Fibroblast of upper back skin (primary cell): ENCODE results near the gene MX2.
A peak's percentile ranks its signal among the peaks of the same experiment; 100 is the strongest.
"Not testable (repeated sequence)": the region's sequence is repeated elsewhere in the genome, so short reads cannot be mapped to it uniquely, and the experiment has no call there.

Experiments used
- DNase-seq: peaks from one replicate; pipeline ENCODE4 v3.0.0-alpha.2; 2013

The MX2 gene

DNA sequence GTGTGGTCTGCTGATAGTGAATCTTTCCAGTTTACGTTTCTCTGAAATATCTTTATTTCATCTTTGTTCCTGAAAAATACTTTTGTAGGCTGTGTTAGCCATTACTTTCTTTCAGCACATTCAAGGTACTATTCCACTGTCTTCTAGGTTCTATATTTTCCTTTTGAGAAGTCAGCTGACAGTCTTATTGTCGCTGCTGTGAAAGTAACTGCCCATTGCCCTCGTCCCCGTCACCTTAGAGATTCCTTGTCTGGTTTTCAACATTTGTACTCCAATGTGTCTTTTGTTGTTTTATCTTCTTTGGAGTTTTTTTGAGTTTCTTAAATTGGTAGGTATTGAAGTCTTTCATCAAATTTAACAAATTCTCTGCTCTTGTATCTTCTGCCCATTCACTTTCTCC is 19.8 kb upstream of the MX2 start:
- no peak for DNase-seq

DNA sequence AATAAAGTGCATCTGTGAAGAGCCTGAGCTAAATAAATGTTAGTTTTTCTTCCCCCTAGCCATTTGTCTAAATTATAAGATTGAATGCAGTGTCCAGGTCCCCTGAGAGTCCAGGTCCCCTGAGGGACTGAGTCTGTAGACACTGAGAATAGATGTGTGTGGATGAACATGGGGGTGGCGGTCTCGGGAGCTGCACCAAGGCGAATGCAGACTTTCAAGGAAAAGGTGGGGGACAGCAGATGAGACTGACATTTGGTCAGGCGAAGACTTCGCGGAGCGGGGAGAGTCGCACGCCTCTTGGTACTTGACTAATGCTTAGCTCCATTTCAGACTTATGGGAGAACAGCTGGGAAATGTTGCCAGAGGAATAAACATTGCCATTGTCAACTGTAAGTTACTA is 17.7 kb upstream of the MX2 start:
- no peak for DNase-seq

DNA sequence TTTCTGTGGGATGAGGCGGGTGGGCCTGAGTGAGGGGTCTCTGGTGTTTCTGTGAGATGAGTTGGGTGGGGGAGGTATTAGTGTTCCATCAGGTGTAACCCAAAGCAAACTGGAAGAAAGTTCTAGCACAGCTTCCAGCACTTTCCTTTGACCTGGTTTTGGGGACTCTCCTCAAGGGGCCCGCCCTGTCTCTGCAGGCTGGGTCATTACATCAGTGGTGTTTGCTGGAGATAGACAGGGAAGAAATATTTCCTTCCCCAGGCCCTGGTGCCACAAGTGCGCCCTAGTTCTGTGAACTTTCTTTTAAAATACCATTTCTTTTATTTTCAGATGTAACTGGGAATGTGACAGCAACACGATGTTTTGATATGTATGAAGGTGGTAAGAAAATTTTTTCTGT is 16.5 kb upstream of the MX2 start:
- no peak for DNase-seq

DNA sequence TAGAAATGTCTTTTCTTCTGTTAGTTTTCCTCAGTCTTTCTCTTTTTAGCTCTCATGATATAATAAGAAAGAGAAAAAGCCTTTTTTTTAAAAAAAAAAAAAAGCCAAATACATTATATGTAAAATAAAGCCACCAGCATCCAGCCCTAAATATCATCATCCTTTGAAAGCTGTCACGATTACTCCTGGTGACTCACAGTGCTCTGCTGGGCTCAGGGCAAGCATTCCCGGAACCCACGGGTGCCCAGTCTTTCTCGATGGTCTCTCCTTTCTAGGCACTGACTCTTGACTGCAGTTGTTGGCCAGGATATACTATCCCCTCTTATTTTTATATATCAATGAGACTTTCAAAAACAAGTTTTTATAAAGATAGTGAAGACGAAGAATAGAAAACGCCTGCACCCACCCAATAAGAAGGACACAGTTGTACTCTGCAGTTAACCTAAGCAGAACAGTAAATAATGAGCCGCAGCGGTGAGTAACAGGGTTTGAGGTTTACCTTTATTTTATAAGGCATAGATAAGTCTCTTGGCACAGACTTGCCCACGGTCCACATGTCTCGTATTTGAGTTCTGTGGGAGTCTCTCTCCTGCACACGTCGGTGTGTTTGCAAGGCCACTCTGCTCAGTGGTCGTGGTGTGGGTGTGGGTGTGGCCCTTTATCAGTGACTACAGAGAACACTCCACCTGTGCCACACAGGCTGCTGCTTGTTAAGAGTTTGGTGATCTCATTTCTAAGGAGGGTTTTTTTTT is 15.7 kb upstream of the MX2 start:
- no peak for DNase-seq

DNA sequence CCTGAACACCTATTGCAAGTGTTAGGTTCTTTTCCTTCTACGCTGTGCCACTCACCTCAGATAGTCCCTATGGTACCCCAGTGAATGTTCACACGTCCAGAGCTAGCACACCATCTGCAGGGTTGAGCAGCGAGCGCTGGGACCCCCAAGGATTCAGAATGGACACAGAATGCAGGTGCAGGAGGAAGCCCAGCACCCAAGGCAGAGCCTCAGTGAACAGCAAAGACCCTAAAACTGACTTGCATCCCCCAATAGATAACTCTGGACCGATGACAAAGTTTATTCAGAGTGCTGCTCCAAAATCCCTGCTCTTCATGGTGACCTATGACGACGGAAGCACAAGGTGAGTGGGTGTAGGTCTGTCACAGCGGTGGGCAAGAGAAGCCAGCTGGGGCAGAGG is 15.1 kb upstream of the MX2 start:
- DNase-seq = no peak

DNA sequence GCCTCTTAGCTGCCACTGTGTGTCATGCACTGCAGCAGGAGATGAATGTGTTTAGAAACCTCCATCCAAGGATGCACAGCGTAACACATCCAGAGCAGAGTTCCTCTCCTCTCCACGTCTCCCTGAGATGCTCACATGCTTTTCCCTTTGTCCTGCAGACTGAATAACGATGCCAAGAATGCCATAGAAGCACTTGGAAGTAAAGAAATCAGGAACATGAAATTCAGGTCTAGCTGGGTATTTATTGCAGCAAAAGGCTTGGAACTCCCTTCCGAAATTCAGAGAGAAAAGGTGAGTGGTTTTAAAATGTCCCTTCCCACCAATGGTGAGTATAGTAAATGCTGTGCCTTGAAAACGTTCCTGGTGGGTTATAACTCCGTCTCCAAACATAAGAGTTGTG is 13.4 kb upstream of the MX2 start:
- DNase-seq = no peak

DNA sequence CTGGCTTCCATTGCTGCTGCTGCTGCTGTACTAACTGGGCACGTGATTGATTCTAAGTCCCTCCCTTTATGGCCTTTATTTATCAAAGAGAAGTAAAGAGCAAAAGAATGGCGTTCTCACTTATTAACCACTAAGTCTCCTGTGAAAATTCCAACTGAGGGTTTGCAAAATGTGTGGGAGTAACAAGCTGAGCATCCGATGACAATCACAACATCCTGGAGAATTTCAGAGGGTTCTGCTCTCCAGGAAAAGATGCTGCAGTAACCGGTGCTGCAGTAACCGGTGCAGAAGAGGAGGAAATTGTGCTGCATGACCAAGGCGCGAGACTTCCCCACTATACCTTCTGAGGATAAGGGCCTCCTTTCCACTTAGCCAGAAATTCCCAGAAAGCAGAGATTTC is 12.7 kb upstream of the MX2 start:
- DNase-seq = no peak

DNA sequence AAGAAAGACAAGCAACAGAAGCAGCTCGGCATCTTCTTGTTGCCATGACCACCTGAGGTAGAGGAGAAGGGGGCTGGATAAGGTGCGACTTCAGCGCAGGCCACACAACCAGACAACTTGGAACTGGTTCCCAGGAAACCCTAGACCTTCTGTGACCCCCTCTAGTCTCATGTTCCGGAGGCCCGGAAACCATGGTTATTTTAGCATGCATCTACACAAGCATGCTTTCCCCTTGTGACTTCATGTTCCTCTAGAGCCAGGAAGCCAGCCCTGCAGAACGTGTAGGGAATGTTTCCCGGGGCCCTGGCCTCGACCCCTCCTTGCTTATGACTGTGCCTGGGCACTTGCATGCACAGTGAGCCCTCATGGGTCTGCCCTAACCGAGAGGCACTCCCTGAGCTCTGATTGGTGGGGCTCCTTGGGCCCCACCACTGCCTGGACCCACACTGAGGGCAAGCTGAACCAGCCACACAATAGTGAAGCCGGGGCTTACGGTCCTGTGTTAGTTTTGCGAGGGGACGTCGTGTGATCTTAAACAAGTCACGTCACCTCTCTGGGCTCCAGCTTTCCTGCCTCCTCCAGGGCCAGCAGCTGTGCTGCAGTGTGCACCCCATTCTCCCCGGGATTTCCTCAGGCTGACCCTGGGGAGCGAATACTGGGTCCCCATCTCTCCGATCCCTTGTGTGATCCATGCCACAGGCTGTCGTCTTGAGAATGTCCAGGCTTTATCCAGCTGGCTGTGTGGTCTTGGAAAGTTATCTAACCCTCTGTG is 12.0 kb upstream of the MX2 start:
- DNase-seq = no peak

DNA sequence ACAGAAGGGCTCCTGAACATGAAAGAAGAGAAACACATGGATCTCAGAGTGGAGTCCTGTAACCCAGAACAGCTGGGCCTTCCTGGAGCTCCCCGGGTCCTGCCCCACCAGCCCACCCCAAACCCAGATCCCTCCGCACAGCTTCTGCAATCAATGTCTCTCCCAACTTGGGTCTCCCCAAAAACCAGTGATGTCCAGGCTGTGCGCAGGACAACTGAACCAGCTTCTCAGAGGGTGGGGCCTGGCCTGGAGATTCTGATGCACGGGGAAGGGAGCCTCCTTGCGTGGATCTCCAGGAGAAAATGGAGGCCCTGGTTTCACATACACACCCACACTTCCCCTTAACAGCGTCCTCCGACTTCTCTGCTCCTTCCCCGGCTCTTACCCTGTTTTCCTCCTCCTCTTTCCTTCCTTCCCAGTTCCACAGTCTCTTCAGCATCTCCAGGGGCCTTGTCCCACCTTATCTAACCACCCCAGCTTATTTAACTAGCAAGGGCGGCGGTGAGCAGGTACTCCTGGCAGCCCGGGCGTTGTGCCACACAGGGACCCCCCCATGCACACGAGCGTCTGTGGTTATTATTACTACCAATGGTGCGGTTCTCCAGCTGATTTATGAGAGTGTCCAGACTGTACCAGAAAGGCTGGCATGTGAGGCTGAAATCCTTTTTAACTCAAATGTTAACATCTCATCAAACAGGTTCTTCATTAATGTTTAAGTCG is 11.2 kb upstream of the MX2 start:
- no peak for DNase-seq

DNA sequence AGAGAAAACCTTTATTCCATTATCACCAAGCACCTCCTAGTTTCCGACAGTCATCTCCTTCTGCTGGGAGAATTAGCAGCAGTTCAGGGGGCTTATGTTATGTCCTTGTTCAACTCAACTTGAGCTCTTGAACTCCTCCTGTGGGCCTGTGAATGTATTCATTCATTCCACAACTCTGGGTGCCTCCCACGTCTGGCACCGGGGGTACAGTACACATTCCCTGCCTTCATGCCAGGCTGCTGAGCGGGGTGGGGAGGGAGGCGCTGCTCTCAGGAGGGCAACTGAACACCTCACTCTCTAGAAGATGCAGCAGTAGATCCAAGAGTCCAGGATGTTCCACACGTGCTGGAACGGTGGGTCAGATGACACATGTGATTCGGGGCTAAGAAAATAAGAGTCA is 4.3 kb upstream of the MX2 start:
- no peak for DNase-seq

DNA sequence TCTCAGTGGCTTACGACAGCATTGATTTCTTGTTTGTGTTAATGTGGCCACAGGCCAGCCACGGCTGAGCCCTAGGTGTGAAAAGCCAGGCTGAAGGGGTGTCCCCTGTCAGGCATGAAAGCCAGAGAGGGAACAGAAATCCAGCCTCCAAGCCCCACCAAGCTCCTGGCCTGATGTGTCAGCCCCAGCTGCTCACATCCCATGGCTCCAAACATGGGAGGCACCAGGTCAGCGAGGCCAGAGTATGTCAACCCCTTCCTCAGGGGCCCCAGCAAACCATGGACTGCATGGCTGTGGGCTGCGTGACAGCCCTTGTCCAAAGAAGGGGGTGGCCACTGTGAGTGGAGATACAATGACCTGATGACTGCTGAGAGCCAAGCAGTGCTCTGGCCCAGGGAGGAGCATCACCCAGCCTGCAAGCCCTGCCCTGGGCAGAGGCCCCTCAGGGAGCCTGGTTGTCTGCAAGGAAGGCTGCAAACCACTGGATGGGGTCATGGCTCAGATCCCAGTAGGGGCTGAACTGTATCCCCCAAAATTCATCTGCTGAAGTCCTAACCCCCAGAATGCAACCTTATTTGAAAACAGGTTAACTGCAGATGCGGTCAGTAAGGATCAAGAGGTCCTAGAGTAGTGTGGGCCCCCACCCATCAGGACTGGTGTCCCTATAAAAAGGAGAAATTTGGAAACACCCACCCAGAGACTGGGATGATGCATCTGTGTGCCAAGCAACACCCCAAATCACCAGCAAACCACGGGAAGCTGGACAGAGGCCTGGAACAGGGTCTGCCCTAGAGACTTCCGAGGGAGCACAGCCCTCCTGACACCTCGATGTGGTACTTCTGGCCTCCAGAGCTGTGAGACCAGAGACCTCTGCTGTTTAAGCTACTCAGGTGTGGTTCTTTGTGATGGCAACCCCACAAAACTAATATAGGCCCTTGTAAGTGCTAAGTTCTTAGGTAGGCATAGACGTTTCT is 3.3 kb upstream of the MX2 start:
- no peak for DNase-seq

DNA sequence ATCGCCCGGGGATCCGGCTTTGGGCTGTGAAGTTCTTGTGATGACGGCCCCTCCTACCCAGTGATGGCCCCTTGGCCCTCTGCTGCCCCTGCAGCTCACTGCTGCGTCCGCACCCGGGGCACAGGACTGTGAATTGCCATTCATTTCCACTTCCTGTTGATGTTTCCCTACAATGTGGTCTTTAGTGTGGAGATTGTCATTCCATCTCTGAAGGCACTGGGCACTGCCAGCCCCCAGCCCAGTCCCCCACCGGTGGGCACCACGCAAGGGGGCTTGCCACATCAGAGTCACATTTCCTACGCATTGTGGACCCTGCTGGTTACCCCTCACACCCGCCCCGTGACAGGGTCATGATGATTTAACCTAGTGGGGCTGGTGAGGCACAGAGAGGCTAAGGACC is 2.5 kb upstream of the MX2 start:
- no peak for DNase-seq

DNA sequence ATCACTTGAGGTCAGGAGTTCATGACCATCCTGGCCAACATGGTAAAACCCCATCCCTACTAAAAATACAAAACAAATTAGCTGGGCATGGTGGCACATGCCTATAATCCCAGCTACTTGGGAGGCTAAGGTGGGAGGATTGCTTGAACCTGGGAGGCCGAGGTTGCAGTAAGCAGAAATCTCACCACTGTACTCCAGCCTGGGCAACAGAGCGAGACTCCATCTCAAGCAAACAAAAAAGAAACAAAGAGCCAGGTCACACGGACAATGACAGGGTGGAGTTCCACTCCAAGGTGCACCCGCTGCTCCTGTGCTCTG is 2.1 kb upstream of the MX2 start:
- DNase-seq = not testable (repeated sequence)

DNA sequence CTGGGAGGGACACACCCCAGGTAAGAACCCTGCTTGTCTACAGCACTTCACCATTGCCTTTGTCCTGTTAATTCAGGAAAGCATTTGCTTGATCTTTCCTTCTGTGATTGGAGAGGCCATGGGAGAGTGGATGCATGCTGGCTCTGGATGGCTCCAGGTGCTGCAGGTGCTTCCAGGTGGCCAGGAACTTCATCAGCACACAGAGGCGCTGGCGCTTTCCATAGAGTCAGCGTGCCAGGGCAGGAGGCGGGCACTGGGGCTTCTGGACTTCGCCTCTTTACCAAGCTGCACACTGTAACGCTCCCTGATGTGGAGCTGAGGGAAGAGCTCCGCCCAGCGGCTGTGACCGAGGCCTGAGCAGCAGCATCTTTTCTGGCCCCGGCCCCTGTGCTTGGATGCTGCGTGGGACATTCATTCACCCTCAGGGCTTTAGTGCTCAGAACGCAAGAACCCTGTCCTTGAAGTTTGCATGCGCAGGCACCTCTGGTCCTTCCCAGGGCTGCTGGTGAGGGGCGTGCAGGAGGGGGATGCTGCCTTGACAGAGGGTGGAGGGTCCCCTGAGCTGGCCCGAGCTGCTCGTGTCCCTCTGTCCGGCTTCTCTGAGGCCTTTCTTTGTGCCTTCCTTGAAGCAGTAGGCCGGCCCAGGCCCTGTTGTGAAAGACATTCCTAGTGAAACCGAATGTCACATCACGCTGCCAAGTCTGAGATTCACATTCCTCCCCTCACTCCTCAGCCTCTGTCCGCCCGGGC is 1.6 kb upstream of the MX2 start:
- peak; percentile 65 for DNase-seq

DNA sequence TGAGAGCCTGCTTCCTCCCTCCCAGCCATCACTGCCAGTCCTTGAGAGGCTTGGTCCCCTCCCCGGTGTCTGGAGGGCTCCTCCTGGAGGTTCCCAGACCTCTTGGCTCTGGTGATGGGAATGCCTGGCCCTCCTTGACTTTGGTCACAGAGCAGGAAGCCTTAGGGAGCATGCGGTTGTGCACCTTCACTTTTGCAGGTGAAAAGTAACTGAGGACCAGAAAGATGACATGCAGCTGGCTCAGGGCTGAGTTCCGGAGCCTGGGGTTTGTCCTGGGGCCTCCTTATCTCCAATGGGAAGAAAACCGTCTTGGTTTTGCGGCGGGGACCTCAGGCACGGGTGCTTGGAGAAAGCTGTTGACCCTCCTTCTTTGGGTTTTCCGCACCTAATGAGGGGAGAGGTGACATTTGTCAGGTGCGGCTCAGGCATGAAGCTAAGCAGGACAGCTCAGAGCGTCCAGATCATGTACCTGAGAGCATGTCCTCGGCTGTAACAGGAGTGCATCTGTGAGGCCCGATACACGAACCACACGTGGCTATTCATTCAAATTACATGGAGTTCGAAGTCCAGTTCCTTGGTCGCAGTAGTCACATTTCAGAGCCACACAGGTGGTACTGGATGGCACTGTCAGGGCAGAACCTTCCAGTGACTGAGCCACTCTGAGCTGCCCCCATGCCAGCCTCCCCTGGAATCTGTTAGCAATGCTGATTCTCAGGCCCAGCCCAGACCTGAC is 608 bp upstream of the MX2 start:
- no peak for DNase-seq

DNA sequence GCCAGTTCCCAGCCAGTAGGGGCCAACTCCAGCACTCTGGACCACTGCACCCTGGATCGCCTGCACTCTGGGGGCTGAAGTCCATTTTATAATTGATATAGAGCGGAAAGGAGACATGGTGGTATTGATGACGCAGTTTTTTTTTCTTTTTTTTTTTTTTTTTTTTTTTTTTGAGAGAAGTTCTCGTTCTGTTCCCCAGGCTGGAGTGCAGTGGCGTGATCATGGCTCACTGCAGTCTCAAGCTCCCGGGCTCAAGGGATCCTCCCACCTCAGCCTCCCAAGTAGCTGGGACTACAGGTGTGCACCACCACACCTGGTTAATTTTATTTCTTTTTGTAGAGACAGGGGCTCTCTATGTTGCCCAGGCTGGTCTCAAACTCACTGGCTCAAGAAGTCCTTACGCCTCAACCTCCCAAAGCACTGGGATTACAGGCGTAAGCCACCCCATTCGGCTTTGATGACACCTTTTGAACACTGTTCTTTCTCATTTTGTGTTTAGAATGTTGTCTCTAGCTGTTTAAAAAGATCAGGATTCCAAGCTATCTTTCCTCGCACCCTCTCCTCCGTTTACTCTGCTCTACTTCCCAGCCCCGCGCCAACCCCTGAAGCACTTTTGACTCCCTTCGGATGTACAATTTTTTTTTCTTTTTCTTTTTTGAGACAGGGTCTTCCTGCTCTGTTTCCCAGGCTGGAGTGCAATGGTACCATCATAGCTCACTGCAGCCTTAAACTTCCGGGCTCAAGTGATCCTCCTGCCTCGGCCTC is 960 bp downstream of the MX2 start:
- no peak for DNase-seq

DNA sequence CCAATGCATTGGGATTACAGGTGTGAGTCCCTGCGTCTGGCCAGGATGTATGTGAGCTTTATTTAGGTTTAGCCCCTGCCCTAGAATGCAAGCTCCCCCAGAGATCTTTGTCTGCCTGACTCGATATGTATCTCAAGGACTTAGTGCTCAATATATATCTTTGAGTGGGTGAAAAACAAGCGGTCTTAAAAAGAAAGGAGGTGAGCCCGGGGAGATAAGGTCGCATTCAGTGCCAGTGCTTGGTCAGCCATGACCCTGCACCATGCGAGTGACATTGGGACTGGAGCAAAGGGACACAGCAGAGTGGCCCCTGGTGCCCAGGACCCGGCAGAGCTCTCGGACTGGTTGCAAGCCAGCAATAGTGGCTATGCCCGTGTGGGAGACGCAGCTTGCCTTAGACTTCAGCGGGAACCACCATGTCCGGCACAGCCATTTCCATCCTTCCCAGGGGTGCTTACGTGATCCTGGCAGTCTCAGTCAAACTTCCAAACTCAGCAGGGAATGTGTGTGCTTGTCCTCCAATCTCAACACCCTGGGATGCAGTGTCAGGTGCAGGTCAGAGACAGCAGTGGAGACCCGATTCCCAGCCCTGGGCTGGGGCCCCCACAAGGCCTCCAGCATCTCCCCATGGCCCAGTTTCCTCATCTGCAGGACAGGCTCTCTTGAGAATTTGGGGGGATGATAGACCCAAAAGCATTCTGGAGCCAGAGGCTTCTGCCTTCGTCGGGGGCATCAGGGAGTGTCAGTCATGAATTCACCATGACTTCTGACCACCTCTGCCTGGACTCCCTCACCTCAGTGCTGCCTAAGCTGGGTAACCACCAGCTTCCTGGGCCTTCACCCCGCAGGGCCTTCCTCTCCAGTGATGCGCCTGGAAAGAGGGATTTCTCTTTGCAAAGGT is 1.8 kb downstream of the MX2 start:
- DNase-seq = no peak

DNA sequence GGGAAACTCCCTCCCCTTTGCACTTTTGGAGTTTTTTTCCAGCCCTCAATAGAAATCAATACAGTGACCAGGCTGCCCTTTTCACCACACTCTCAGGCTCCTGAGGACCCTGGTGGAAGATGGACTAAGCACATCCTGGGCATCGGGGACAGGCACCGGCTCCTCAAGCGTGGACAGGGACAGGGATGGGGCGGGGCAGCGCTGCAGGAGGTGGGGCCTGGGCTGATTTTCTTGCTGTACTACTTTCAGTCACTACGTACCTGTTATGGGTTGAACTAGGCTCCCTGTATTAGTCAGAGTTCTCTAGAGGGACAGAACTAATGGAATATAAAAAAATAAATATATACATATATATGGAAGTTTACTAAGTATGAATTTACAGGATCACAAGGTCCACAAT is 2.5 kb downstream of the MX2 start:
- no peak for DNase-seq

DNA sequence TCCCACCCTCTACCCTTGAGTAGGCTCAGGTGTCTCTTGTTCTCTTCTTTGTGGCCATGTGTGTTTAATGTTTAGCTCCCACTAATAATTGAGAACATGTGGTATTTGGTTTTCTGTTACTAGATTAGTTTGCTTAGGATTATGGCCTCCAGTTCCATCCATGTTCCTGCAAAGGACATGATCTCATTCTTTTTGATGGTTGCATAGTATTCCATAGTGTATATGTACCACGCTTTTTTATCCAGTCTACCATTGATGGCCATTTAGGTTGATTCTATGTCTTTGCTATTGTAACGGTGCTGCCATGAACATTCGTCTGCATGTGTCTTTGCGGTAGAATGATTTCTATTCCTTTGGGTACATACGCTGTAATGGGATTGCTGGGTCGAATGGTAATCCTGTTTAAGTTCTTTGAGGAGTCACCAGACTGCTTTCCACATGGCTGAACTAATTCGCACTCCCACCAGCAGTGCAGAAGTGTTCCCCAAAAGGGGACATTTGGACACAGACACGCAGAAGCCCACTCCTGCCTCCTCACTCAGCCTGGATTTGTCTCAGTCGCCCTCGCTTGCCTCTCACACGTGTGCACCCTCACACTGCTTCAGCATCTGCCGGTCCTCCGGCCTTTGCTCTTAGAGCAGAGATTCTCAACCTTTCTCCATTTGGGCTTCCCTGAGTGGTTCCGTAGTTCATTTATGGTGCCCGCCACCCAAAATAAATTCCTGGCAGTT is 3.7 kb downstream of the MX2 start:
- no peak for DNase-seq
